HG03558 (cell line): ENCODE data around the gene EIF2AK2.

Experiments
- ATAC-seq: cut with Tn5 transposase; IDR thresholded peaks from one replicate; pipeline ENCODE4 v1.9.1; 2021; ENCODE audit warnings: moderate number of reproducible peaks; ENCODE audit not compliant: unreplicated experiment; ENCODE audit errors: extremely low read depth

EIF2AK2 gene

GRCh38 chr2:37105150-37105549 is 51.6 kb downstream of the EIF2AK2 start:
- no peak for ATAC-seq

- no peak for ATAC-seq
Observed at GRCh38 chr2:37104178-37104577, 52.6 kb downstream of the EIF2AK2 start.

- no peak for ATAC-seq
Observed at GRCh38 chr2:37102588-37102987, 54.2 kb downstream of the EIF2AK2 start.

- ATAC-seq: no peak
Observed at GRCh38 chr2:37100054-37100453, 56.7 kb downstream of the EIF2AK2 start.

GRCh38 chr2:37098416-37099118 is 58.2 kb downstream of the EIF2AK2 start:
- no peak for ATAC-seq

- no peak for ATAC-seq
Observed at GRCh38 chr2:37096568-37096967, 60.2 kb downstream of the EIF2AK2 start.

- peak; percentile 40 for ATAC-seq
Observed at GRCh38 chr2:37091873-37092272, 64.9 kb downstream of the EIF2AK2 start.

GRCh38 chr2:37090019-37090477 is 66.7 kb downstream of the EIF2AK2 start:
- ATAC-seq: peak; percentile 87

GRCh38 chr2:37085731-37086147 is 71.0 kb downstream of the EIF2AK2 start:
- ATAC-seq: no peak

- ATAC-seq: no peak
Observed at GRCh38 chr2:37084797-37085196, 72.0 kb downstream of the EIF2AK2 start.

GRCh38 chr2:37083873-37084794 is 72.6 kb downstream of the EIF2AK2 start, which contains the start of the genes GPATCH11 and HEATR5B:
GPATCH11 (plus strand) TSS chr2:37084518; CDS start chr2:37088382, 3,864 bp downstream.
HEATR5B (minus strand) TSS chr2:37084372; CDS start chr2:37083414, 958 bp downstream.
- ATAC-seq: peak; percentile 63

GRCh38 chr2:37080689-37081088 is 76.1 kb downstream of the EIF2AK2 start:
- ATAC-seq: no peak

GRCh38 chr2:37080266-37080665 is 76.5 kb downstream of the EIF2AK2 start:
- ATAC-seq: no peak

- ATAC-seq: no peak
Observed at GRCh38 chr2:37070931-37071330, 85.8 kb downstream of the EIF2AK2 start.

GRCh38 chr2:37068686-37069085 is 88.1 kb downstream of the EIF2AK2 start:
- ATAC-seq: no peak

- ATAC-seq: no peak
Observed at GRCh38 chr2:37061776-37062175, 95.0 kb downstream of the EIF2AK2 start.

GRCh38 chr2:37061013-37061711 is 95.6 kb downstream of the EIF2AK2 start:
- no peak for ATAC-seq

GRCh38 chr2:37060446-37060845 is 96.3 kb downstream of the EIF2AK2 start:
- no peak for ATAC-seq

- no peak for ATAC-seq
Observed at GRCh38 chr2:37059841-37060240, 96.9 kb downstream of the EIF2AK2 start.

GRCh38 chr2:37052600-37053332 is 104.0 kb downstream of the EIF2AK2 start:
- no peak for ATAC-seq
